H1 (cell line): ENCODE data around the gene ALOX5AP. TPM values are rescaled to one million over a fixed set of nuclear protein-coding genes. Genes with fewer than 3 reads are reported as not detected.

ENCODE experiments used
- CTCF ChIA-PET: fragments of 300-600 bp; sonication (Branson Sonifier 250); formaldehyde crosslinking; loops from one replicate; lab custom pipeline; 2021; ENCODE audit not compliant: partially characterized antibody; lab: Charles Lee
- POLR2A ChIA-PET: fragments of 300-600 bp; sonication (Branson Sonifier 250); formaldehyde crosslinking; loops from one replicate; lab custom pipeline; 2021; ENCODE audit warnings: inconsistent platforms; ENCODE audit not compliant: partially characterized antibody; lab: Charles Lee
- DNase-seq, 2 experiments: peaks; one replicate each; pipeline versions ENCODE4 v3.0.0 to v3.0.0-alpha.2; 2010 to 2022; ENCODE audit warnings: low spot score in 2 of 2, low read depth in 1 of 2, mixed read lengths in 1 of 2
- FAIRE-seq: peaks from 2 replicates; lab custom pipeline; 2011; peaks lifted over from hg19 to GRCh38; lab: Jason Lieb, UNC
- H2AFZ ChIP-seq: 2 replicates; pipeline ENCODE4 v1.8.1; 2012; ENCODE audit warnings: low read length, inconsistent platforms
- H2AK5ac ChIP-seq: 2 replicates; pipeline ENCODE4 v1.6.1; 2013; ENCODE audit warnings: low read depth, low read length
- H2BK120ac ChIP-seq: replicated peaks from 2 replicates; pipeline ENCODE3; 2013; ENCODE audit warnings: low read depth, low read length, inconsistent platforms
- H2BK12ac ChIP-seq: 2 replicates; pipeline ENCODE4 v1.6.1; 2013; ENCODE audit warnings: low read depth, low read length
- H2BK15ac ChIP-seq: 2 replicates; pipeline ENCODE4 v1.6.1; 2013; ENCODE audit warnings: low read length
- H2BK20ac ChIP-seq: 2 replicates; pipeline ENCODE4 v1.6.1; 2013; ENCODE audit warnings: low read length
- H2BK5ac ChIP-seq: 2 replicates; pipeline ENCODE4 v1.6.1; 2013; ENCODE audit warnings: low read depth, low read length
- H3K14ac ChIP-seq: 2 replicates; pipeline ENCODE4 v1.6.1; 2013; ENCODE audit warnings: inconsistent platforms; ENCODE audit not compliant: insufficient read length
- H3K18ac ChIP-seq: 2 replicates; pipeline ENCODE4 v1.6.1; 2013; ENCODE audit warnings: low read length; ENCODE audit errors: extremely low read depth
- H3K23ac ChIP-seq: 2 replicates; pipeline ENCODE4 v1.6.1; 2013; ENCODE audit warnings: inconsistent platforms; ENCODE audit not compliant: insufficient read length
- H3K23me2 ChIP-seq: 2 replicates; pipeline ENCODE4 v1.6.1; 2013; ENCODE audit warnings: low read depth, low read length
- H3K27ac ChIP-seq: 2 replicates; pipeline ENCODE4 v1.6.1; 2011; ENCODE audit warnings: low read depth, low read length, inconsistent platforms
- H3K27me3 ChIP-seq, 4 experiments: replicated peaks in 1 of 4; 1 replicate in 1 of 4; 2 replicates in 3 of 4; pipeline versions ENCODE4 v1.6.1 to v1.8.1; 2011 to 2013; ENCODE audit warnings: low read length in 3 of 4, mild to moderate bottlenecking in 3 of 4, inconsistent platforms in 2 of 4, mixed read lengths in 2 of 4, moderate library complexity in 1 of 4; ENCODE audit not compliant: control insufficient read depth in 3 of 4, insufficient read depth in 3 of 4; ENCODE audit errors: extremely low read depth in 1 of 4
- H3K36me3 ChIP-seq, 4 experiments: 2 replicates each; pipeline versions ENCODE4 v1.6.1 to v1.8.1; 2011 to 2013; ENCODE audit warnings: mild to moderate bottlenecking in 4 of 4, low read length in 3 of 4, moderate library complexity in 2 of 4, control low read depth in 1 of 4, inconsistent platforms in 1 of 4; ENCODE audit not compliant: insufficient read depth in 4 of 4, control insufficient read depth in 2 of 4
- H3K4ac ChIP-seq: replicated peaks from 2 replicates; pipeline ENCODE3; 2013; ENCODE audit warnings: low read length, low read depth, mixed read lengths, inconsistent platforms; ENCODE audit not compliant: insufficient read length
- H3K4me1 ChIP-seq, 4 experiments: replicated peaks in 1 of 4; 1 replicate in 1 of 4; 2 replicates in 3 of 4; pipeline versions ENCODE4 v1.6.1 to v1.8.1; 2011 to 2013; ENCODE audit warnings: low read length in 3 of 4, inconsistent platforms in 2 of 4, mixed read lengths in 1 of 4; ENCODE audit not compliant: insufficient read depth in 4 of 4, control insufficient read depth in 3 of 4
- H3K4me2 ChIP-seq, 2 experiments: 2 replicates each; pipeline versions ENCODE4 v1.6.1 to v1.8.1; 2011 to 2013; ENCODE audit warnings: low read depth in 2 of 2, low read length in 2 of 2, control low read depth in 1 of 2, inconsistent platforms in 1 of 2, mild to moderate bottlenecking in 1 of 2; ENCODE audit not compliant: insufficient read depth in 1 of 2
- H3K4me3 ChIP-seq, 4 experiments: fragments of 200-600, 300-600 bp in 1 of 4; sonication (generic), shearing (Covaris generic), sonication (Bioruptor Twin) in 1 of 4; 2 replicates each; pipeline versions ENCODE4 v1.5.1 to v1.8.1; 2011 to 2016; ENCODE audit warnings: low read length in 4 of 4, low read depth in 3 of 4, control low read depth in 2 of 4, inconsistent platforms in 2 of 4, mild to moderate bottlenecking in 2 of 4, mixed read lengths in 1 of 4, moderate library complexity in 1 of 4; ENCODE audit not compliant: insufficient read depth in 2 of 4; ENCODE audit errors: extremely low read depth in 1 of 4
- H3K56ac ChIP-seq: replicated peaks from 2 replicates; pipeline ENCODE3; 2013; ENCODE audit warnings: low read depth, mild to moderate bottlenecking, mixed read lengths, low read length, inconsistent platforms; ENCODE audit not compliant: insufficient read length
- H3K79me1 ChIP-seq: 2 replicates; pipeline ENCODE4 v1.6.1; 2013; ENCODE audit warnings: low read depth, low read length, control low read depth
- H3K79me2 ChIP-seq, 2 experiments: 2 replicates each; pipeline versions ENCODE4 v1.6.1 to v1.8.1; 2012 to 2013; ENCODE audit warnings: low read length in 2 of 2, mild to moderate bottlenecking in 2 of 2, inconsistent platforms in 1 of 2; ENCODE audit not compliant: insufficient read depth in 2 of 2, control insufficient read depth in 1 of 2
- H3K9ac ChIP-seq, 4 experiments: replicated peaks in 1 of 4; 1 replicate in 1 of 4; 2 replicates in 3 of 4; pipeline versions ENCODE4 v1.6.1 to v1.8.1; 2011 to 2013; ENCODE audit warnings: low read depth in 3 of 4, low read length in 3 of 4, control low read depth in 2 of 4, mild to moderate bottlenecking in 2 of 4, moderate library complexity in 2 of 4, inconsistent platforms in 1 of 4; ENCODE audit errors: extremely low read depth in 1 of 4
- H3K9me3 ChIP-seq, 2 experiments: 2 replicates each; pipeline versions ENCODE4 v1.6.1 to v1.8.1; 2012 to 2013; ENCODE audit warnings: mild to moderate bottlenecking in 2 of 2, moderate library complexity in 2 of 2, control low read depth in 1 of 2, inconsistent platforms in 1 of 2, low read depth in 1 of 2, low read length in 1 of 2, mixed read lengths in 1 of 2; ENCODE audit not compliant: insufficient read depth in 2 of 2
- H4K20me1 ChIP-seq, 2 experiments: replicated peaks in 1 of 2; 2 replicates each; pipeline versions ENCODE3 to v1.8.1; 2011 to 2013; ENCODE audit warnings: inconsistent platforms in 2 of 2, low read length in 2 of 2, mild to moderate bottlenecking in 1 of 2; ENCODE audit not compliant: insufficient read depth in 2 of 2, control insufficient read depth in 1 of 2
- H4K5ac ChIP-seq: 2 replicates; pipeline ENCODE4 v1.6.1; 2013; ENCODE audit warnings: low read length, low read depth, mixed read lengths, inconsistent platforms; ENCODE audit not compliant: insufficient read length
- H4K8ac ChIP-seq: 2 replicates; pipeline ENCODE4 v1.8.0; 2013; ENCODE audit warnings: mild to moderate bottlenecking, moderate library complexity, low read length, inconsistent platforms; ENCODE audit not compliant: insufficient read depth; ENCODE audit errors: extremely low read depth
- H4K91ac ChIP-seq: replicated peaks from 2 replicates; pipeline ENCODE3; 2013; ENCODE audit warnings: low read length, mixed read lengths, inconsistent platforms; ENCODE audit not compliant: insufficient read length
- ASH2L ChIP-seq: fragments of 200-600, 300-600 bp; sonication (generic); IDR thresholded peaks from one replicate; pipeline ENCODE4 v1.7.1; 2017; ENCODE audit warnings: low read length
- BCL11A ChIP-seq, 2 experiments: IDR thresholded peaks; one replicate each; pipeline ENCODE4 v1.6.1; 2011; ENCODE audit warnings: low read depth in 2 of 2, low read length in 2 of 2, mild to moderate bottlenecking in 2 of 2
- CHD2 ChIP-seq: IDR thresholded peaks from 2 replicates; pipeline ENCODE4 v1.6.1; 2012; ENCODE audit warnings: low read length, improper control_type of control experiment
- EGR1 ChIP-seq: IDR thresholded peaks from 2 replicates; pipeline ENCODE4 v1.6.1; 2011; ENCODE audit warnings: low read depth, low read length, borderline replicate concordance
- RNF2 ChIP-seq: fragments of 200-900, 300-1000 bp; sonication (generic); IDR thresholded peaks from 2 replicates; pipeline ENCODE4 v1.7.1; 2016; ENCODE audit warnings: borderline replicate concordance, low read depth, mild to moderate bottlenecking, antibody characterized with exemption, low read length; ENCODE audit not compliant: poor library complexity, severe bottlenecking; ENCODE audit errors: missing control alignments
- SP2 ChIP-seq: IDR thresholded peaks from 2 replicates; pipeline ENCODE4 v1.6.1; 2012; ENCODE audit warnings: mild to moderate bottlenecking, low read length, inconsistent platforms
- WGBS, 2 experiments: shearing (Covaris generic) in 1 of 2; methylation state at CpG; one replicate each; pipeline versions ENCODE4 v1.1.6 to v1.1.7; 2013 to 2015; ENCODE audit warnings: low lambda C conversion rate in 2 of 2, mixed read lengths in 2 of 2, inconsistent platforms in 1 of 2, low coverage in 1 of 2, missing lambda C conversion rate in 1 of 2; ENCODE audit not compliant: insufficient replicate concordance in 2 of 2, insufficient coverage in 1 of 2, insufficient read length in 1 of 2; ENCODE audit errors: extremely low coverage in 1 of 2, missing lambda C conversion rate in 1 of 2; 5-methylcytosine and 5-hydroxymethylcytosine counted together
- polyA plus RNA-seq, 7 experiments: library from polyadenylated mRNA; depleted of rRNA in 3 of 7; stranded (reverse) in 5 of 7; unstranded in 2 of 7; fragments of >200 nt in 5 of 7; fragments of 200-250 nt in 2 of 7; gene quantifications; 1 replicate in 5 of 7; 2 replicates in 1 of 7; 4 replicates in 1 of 7; pipeline versions ENCODE4 v1.2.1 to v1.2.3, GENCODE V29; 2011 to 2013; ENCODE audit warnings: missing spikeins in 2 of 7, mixed read lengths in 2 of 7
- total RNA-seq: library from RNA; stranded (reverse); fragmentation: NEBNext Ultra II Directional; extraction: Animal tissue kit (Norgen Biotek cat#: 25700); gene quantifications from 2 replicates; pipeline ENCODE4 v1.2.1, GENCODE V29; 2021

The ALOX5AP gene
- total and polyA plus RNA-seq, 2 of the 8 experiments (the other 6 are each of a cell fraction or from before 2014, with no cell fraction given), result not detected

GRCh38 chr13:30732046-30732390 is 3.3 kb upstream of the ALOX5AP start:
- H4K5ac ChIP-seq, result no peak overlapping the region
- DNase-seq (no peak), FAIRE-seq (no peak)
- H3K4me1 ChIP-seq, result no peaks in the 10 kb centered on the region
- H3K23me2 ChIP-seq, result no peaks in the 10 kb centered on the region
- H2AK5ac ChIP-seq, result no peak overlapping the region
- POLR2A ChIA-PET, result no interaction called here
- H3K56ac ChIP-seq, result no peak overlapping the region
- no peak overlapping the region for H2BK15ac ChIP-seq
- no peak overlapping the region for H2BK120ac ChIP-seq
- no peaks in the 10 kb centered on the region for H4K20me1 ChIP-seq
- no peak overlapping the region for H3K14ac ChIP-seq
- no peaks in the 10 kb centered on the region for H3K79me1 ChIP-seq
- no peaks in the 10 kb centered on the region for H3K27me3 ChIP-seq
- H3K23ac ChIP-seq, result no peak overlapping the region
- H3K4me3 ChIP-seq, result no peak overlapping the region
- no peak overlapping the region for H3K4ac ChIP-seq
- no peak overlapping the region for H3K18ac ChIP-seq
- 89% methylated on average over 21 of the region's 21 CpGs; no CpG with 5 or more reads in 1 of the 2 experiments for WGBS, 2 experiments
- no peak overlapping the region for H3K9ac ChIP-seq
- no peak overlapping the region for H4K91ac ChIP-seq
- H2BK5ac ChIP-seq, result no peak overlapping the region
- H3K4me2 ChIP-seq, result no peak overlapping the region
- H3K79me2 ChIP-seq, result no peaks in the 10 kb centered on the region
- H2BK20ac ChIP-seq, result no peak overlapping the region
- no peak overlapping the region for H3K27ac ChIP-seq
- CTCF ChIA-PET, result no interaction called here
- 0 out of 2 replicates have a peak overlapping the region, but pooled peaks have one; percentile 14 for H4K8ac ChIP-seq
- H3K9me3 ChIP-seq, result no peaks in the 10 kb centered on the region
- H2AFZ ChIP-seq, result no peak overlapping the region
- no peak overlapping the region for H2BK12ac ChIP-seq
- no peaks in the 10 kb centered on the region for H3K36me3 ChIP-seq
- no peak for TF ChIP-seq BCL11A (IDR thresholded peaks at IDR 0.05; ENCODE audit: low read depth in 2 of 2, low read length in 2 of 2)
- no peak for TF ChIP-seq RNF2
- no peak for TF ChIP-seq CHD2
- no peak for TF ChIP-seq SP2
- no peak for TF ChIP-seq ASH2L
- no peak for TF ChIP-seq EGR1
